H1 (cell line): ENCODE results near the gene ACSL3. TPM values are rescaled to one million over a fixed set of nuclear protein-coding genes. Genes with fewer than 3 reads are reported as not detected.

ENCODE experiments used
- CTCF ChIA-PET: fragments of 300-600 bp; sonication (Branson Sonifier 250); formaldehyde crosslinking; loops from one replicate; lab custom pipeline; 2021; ENCODE audit not compliant: partially characterized antibody; lab: Charles Lee
- POLR2A ChIA-PET: fragments of 300-600 bp; sonication (Branson Sonifier 250); formaldehyde crosslinking; loops from one replicate; lab custom pipeline; 2021; ENCODE audit warnings: inconsistent platforms; ENCODE audit not compliant: partially characterized antibody; lab: Charles Lee
- DNase-seq, 2 experiments: peaks; one replicate each; pipeline versions ENCODE4 v3.0.0 to v3.0.0-alpha.2; 2010 to 2022; ENCODE audit warnings: low spot score in 2 of 2, low read depth in 1 of 2, mixed read lengths in 1 of 2
- FAIRE-seq: peaks from 2 replicates; lab custom pipeline; 2011; peaks lifted over from hg19 to GRCh38; lab: Jason Lieb, UNC
- H2AFZ ChIP-seq: 2 replicates; pipeline ENCODE4 v1.8.1; 2012; ENCODE audit warnings: low read length, inconsistent platforms
- H2AK5ac ChIP-seq: 2 replicates; pipeline ENCODE4 v1.6.1; 2013; ENCODE audit warnings: low read depth, low read length
- H2BK120ac ChIP-seq: replicated peaks from 2 replicates; pipeline ENCODE3; 2013; ENCODE audit warnings: low read depth, low read length, inconsistent platforms
- H2BK12ac ChIP-seq: 2 replicates; pipeline ENCODE4 v1.6.1; 2013; ENCODE audit warnings: low read depth, low read length
- H2BK15ac ChIP-seq: 2 replicates; pipeline ENCODE4 v1.6.1; 2013; ENCODE audit warnings: low read length
- H2BK20ac ChIP-seq: 2 replicates; pipeline ENCODE4 v1.6.1; 2013; ENCODE audit warnings: low read length
- H2BK5ac ChIP-seq: 2 replicates; pipeline ENCODE4 v1.6.1; 2013; ENCODE audit warnings: low read depth, low read length
- H3K14ac ChIP-seq: 2 replicates; pipeline ENCODE4 v1.6.1; 2013; ENCODE audit warnings: inconsistent platforms; ENCODE audit not compliant: insufficient read length
- H3K18ac ChIP-seq: 2 replicates; pipeline ENCODE4 v1.6.1; 2013; ENCODE audit warnings: low read length; ENCODE audit errors: extremely low read depth
- H3K23ac ChIP-seq: 2 replicates; pipeline ENCODE4 v1.6.1; 2013; ENCODE audit warnings: inconsistent platforms; ENCODE audit not compliant: insufficient read length
- H3K23me2 ChIP-seq: 2 replicates; pipeline ENCODE4 v1.6.1; 2013; ENCODE audit warnings: low read depth, low read length
- H3K27ac ChIP-seq: 2 replicates; pipeline ENCODE4 v1.6.1; 2011; ENCODE audit warnings: low read depth, low read length, inconsistent platforms
- H3K27me3 ChIP-seq, 4 experiments: replicated peaks in 1 of 4; 1 replicate in 1 of 4; 2 replicates in 3 of 4; pipeline versions ENCODE4 v1.6.1 to v1.8.1; 2011 to 2013; ENCODE audit warnings: low read length in 3 of 4, mild to moderate bottlenecking in 3 of 4, inconsistent platforms in 2 of 4, mixed read lengths in 2 of 4, moderate library complexity in 1 of 4; ENCODE audit not compliant: control insufficient read depth in 3 of 4, insufficient read depth in 3 of 4; ENCODE audit errors: extremely low read depth in 1 of 4
- H3K36me3 ChIP-seq, 4 experiments: 2 replicates each; pipeline versions ENCODE4 v1.6.1 to v1.8.1; 2011 to 2013; ENCODE audit warnings: mild to moderate bottlenecking in 4 of 4, low read length in 3 of 4, moderate library complexity in 2 of 4, control low read depth in 1 of 4, inconsistent platforms in 1 of 4; ENCODE audit not compliant: insufficient read depth in 4 of 4, control insufficient read depth in 2 of 4
- H3K4ac ChIP-seq: replicated peaks from 2 replicates; pipeline ENCODE3; 2013; ENCODE audit warnings: low read length, low read depth, mixed read lengths, inconsistent platforms; ENCODE audit not compliant: insufficient read length
- H3K4me1 ChIP-seq, 4 experiments: replicated peaks in 1 of 4; 1 replicate in 1 of 4; 2 replicates in 3 of 4; pipeline versions ENCODE4 v1.6.1 to v1.8.1; 2011 to 2013; ENCODE audit warnings: low read length in 3 of 4, inconsistent platforms in 2 of 4, mixed read lengths in 1 of 4; ENCODE audit not compliant: insufficient read depth in 4 of 4, control insufficient read depth in 3 of 4
- H3K4me2 ChIP-seq, 2 experiments: 2 replicates each; pipeline versions ENCODE4 v1.6.1 to v1.8.1; 2011 to 2013; ENCODE audit warnings: low read depth in 2 of 2, low read length in 2 of 2, control low read depth in 1 of 2, inconsistent platforms in 1 of 2, mild to moderate bottlenecking in 1 of 2; ENCODE audit not compliant: insufficient read depth in 1 of 2
- H3K4me3 ChIP-seq, 4 experiments: fragments of 200-600, 300-600 bp in 1 of 4; sonication (generic), shearing (Covaris generic), sonication (Bioruptor Twin) in 1 of 4; 2 replicates each; pipeline versions ENCODE4 v1.5.1 to v1.8.1; 2011 to 2016; ENCODE audit warnings: low read length in 4 of 4, low read depth in 3 of 4, control low read depth in 2 of 4, inconsistent platforms in 2 of 4, mild to moderate bottlenecking in 2 of 4, mixed read lengths in 1 of 4, moderate library complexity in 1 of 4; ENCODE audit not compliant: insufficient read depth in 2 of 4; ENCODE audit errors: extremely low read depth in 1 of 4
- H3K56ac ChIP-seq: replicated peaks from 2 replicates; pipeline ENCODE3; 2013; ENCODE audit warnings: low read depth, mild to moderate bottlenecking, mixed read lengths, low read length, inconsistent platforms; ENCODE audit not compliant: insufficient read length
- H3K79me1 ChIP-seq: 2 replicates; pipeline ENCODE4 v1.6.1; 2013; ENCODE audit warnings: low read depth, low read length, control low read depth
- H3K79me2 ChIP-seq, 2 experiments: 2 replicates each; pipeline versions ENCODE4 v1.6.1 to v1.8.1; 2012 to 2013; ENCODE audit warnings: low read length in 2 of 2, mild to moderate bottlenecking in 2 of 2, inconsistent platforms in 1 of 2; ENCODE audit not compliant: insufficient read depth in 2 of 2, control insufficient read depth in 1 of 2
- H3K9ac ChIP-seq, 4 experiments: replicated peaks in 1 of 4; 1 replicate in 1 of 4; 2 replicates in 3 of 4; pipeline versions ENCODE4 v1.6.1 to v1.8.1; 2011 to 2013; ENCODE audit warnings: low read depth in 3 of 4, low read length in 3 of 4, control low read depth in 2 of 4, mild to moderate bottlenecking in 2 of 4, moderate library complexity in 2 of 4, inconsistent platforms in 1 of 4; ENCODE audit errors: extremely low read depth in 1 of 4
- H3K9me3 ChIP-seq, 2 experiments: 2 replicates each; pipeline versions ENCODE4 v1.6.1 to v1.8.1; 2012 to 2013; ENCODE audit warnings: mild to moderate bottlenecking in 2 of 2, moderate library complexity in 2 of 2, control low read depth in 1 of 2, inconsistent platforms in 1 of 2, low read depth in 1 of 2, low read length in 1 of 2, mixed read lengths in 1 of 2; ENCODE audit not compliant: insufficient read depth in 2 of 2
- H4K20me1 ChIP-seq, 2 experiments: replicated peaks in 1 of 2; 2 replicates each; pipeline versions ENCODE3 to v1.8.1; 2011 to 2013; ENCODE audit warnings: inconsistent platforms in 2 of 2, low read length in 2 of 2, mild to moderate bottlenecking in 1 of 2; ENCODE audit not compliant: insufficient read depth in 2 of 2, control insufficient read depth in 1 of 2
- H4K5ac ChIP-seq: 2 replicates; pipeline ENCODE4 v1.6.1; 2013; ENCODE audit warnings: low read length, low read depth, mixed read lengths, inconsistent platforms; ENCODE audit not compliant: insufficient read length
- H4K8ac ChIP-seq: 2 replicates; pipeline ENCODE4 v1.8.0; 2013; ENCODE audit warnings: mild to moderate bottlenecking, moderate library complexity, low read length, inconsistent platforms; ENCODE audit not compliant: insufficient read depth; ENCODE audit errors: extremely low read depth
- H4K91ac ChIP-seq: replicated peaks from 2 replicates; pipeline ENCODE3; 2013; ENCODE audit warnings: low read length, mixed read lengths, inconsistent platforms; ENCODE audit not compliant: insufficient read length
- FOSL1 ChIP-seq: IDR thresholded peaks from 2 replicates; pipeline ENCODE4 v1.6.1; 2011; ENCODE audit warnings: mild to moderate bottlenecking, low read depth, low read length, moderate library complexity; ENCODE audit not compliant: insufficient read depth
- RFX5 ChIP-seq: IDR thresholded peaks from 2 replicates; pipeline ENCODE4 v1.6.1; 2011; ENCODE audit warnings: low read depth, low read length, improper control_type of control experiment, borderline replicate concordance
- polyA plus RNA-seq, 7 experiments: library from polyadenylated mRNA; depleted of rRNA in 3 of 7; stranded (reverse) in 5 of 7; unstranded in 2 of 7; fragments of >200 nt in 5 of 7; fragments of 200-250 nt in 2 of 7; gene quantifications; 1 replicate in 5 of 7; 2 replicates in 1 of 7; 4 replicates in 1 of 7; pipeline versions ENCODE4 v1.2.1 to v1.2.3, GENCODE V29; 2011 to 2013; ENCODE audit warnings: missing spikeins in 2 of 7, mixed read lengths in 2 of 7
- total RNA-seq: library from RNA; stranded (reverse); fragmentation: NEBNext Ultra II Directional; extraction: Animal tissue kit (Norgen Biotek cat#: 25700); gene quantifications from 2 replicates; pipeline ENCODE4 v1.2.1, GENCODE V29; 2021

The ACSL3 gene
- total and polyA plus RNA-seq, 2 of the 8 experiments (the other 6 are each of a cell fraction or from before 2014, with no cell fraction given) = 37.5 to 98.1 TPM

DNA sequence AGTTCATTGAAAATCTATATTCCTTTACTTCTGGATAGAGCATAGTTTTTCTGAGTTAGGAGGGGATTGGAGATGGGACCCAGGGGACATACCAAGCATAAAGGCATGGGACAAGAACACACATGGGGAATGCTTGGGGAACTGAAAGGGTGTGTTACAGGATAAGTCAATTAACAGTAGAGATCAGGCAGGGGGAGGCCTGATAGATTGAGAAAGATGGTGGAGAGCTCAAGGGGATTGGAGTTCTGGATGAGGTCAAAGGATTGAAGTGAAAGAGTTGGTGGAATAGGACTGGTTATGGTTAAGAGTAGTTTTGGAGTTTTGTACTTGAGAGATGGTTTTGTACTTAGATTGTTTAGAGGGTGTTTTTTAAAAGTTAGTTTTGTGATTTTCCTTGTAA is 16.1 kb downstream of the ACSL3 start:
- no peak overlapping the region for H3K27ac ChIP-seq
- H3K23ac ChIP-seq = no peak overlapping the region
- H4K5ac ChIP-seq = no peak overlapping the region
- no peak overlapping the region for H2AFZ ChIP-seq
- peaks cover 0 to 3% (median 0%) of the 10 kb centered on the region in 4 experiments; a peak in 1 of 7 replicates for H3K4me1 ChIP-seq
- no peak overlapping the region for H3K14ac ChIP-seq
- no peaks in the 10 kb centered on the region for H3K23me2 ChIP-seq
- H2AK5ac ChIP-seq = no peak overlapping the region
- no peak overlapping the region for H3K4ac ChIP-seq
- no peak overlapping the region for H4K91ac ChIP-seq
- H3K36me3 ChIP-seq = peaks cover 0 to 3% (median 0%) of the 10 kb centered on the region in 4 experiments; a peak in 1 of 8 replicates
- H3K4me3 ChIP-seq = no peak overlapping the region
- TF ChIP-seq RFX5 (no peak), FOSL1 (no peak)
- no peak overlapping the region for H3K18ac ChIP-seq
- no peak for FAIRE-seq
- no peak overlapping the region for H3K9ac ChIP-seq
- ChIA-PET POLR2A (interaction anchor here (1.0 to 1.4 kb wide), 2 partner anchors 11 to 28 kb away, joined by 3 to 6 read pairs; no protein-coding TSS in a partner anchor), CTCF (interaction anchor here (1.5 to 1.7 kb wide), 3 partner anchors 20 to 80 kb away, joined by 5 read pairs; no protein-coding TSS in a partner anchor)
- H2BK12ac ChIP-seq = no peak overlapping the region
- no peak overlapping the region for H2BK5ac ChIP-seq
- H3K27me3 ChIP-seq = no peaks in the 10 kb centered on the region
- no peak for DNase-seq
- no peak overlapping the region for H4K8ac ChIP-seq
- H3K9me3 ChIP-seq = peaks cover 0 to 3% of the 10 kb centered on the region in 2 experiments; a peak in 1 of 4 replicates
- H4K20me1 ChIP-seq = peaks cover 6 to 12% of the 10 kb centered on the region in 2 experiments
- no peak overlapping the region for H2BK20ac ChIP-seq
- H3K4me2 ChIP-seq = no peak overlapping the region
- no peak overlapping the region for H3K56ac ChIP-seq
- peaks cover 45 to 98% of the 10 kb centered on the region in 2 experiments for H3K79me2 ChIP-seq
- no peak overlapping the region for H2BK15ac ChIP-seq
- peaks cover 7% of the 10 kb centered on the region for H3K79me1 ChIP-seq
- H2BK120ac ChIP-seq = no peak overlapping the region
